Skeletal muscle tissue (tissue), 4 donors: ENCODE data around the gene NFIX. TPM values are rescaled to one million over a fixed set of nuclear protein-coding genes. Genes with fewer than 3 reads are reported as not detected.
A peak's percentile ranks its signal among the peaks of the same experiment; 100 is the strongest.

Experiments used
- H3K27ac ChIP-seq: one replicate; pipeline ENCODE4 v1.7.0; 2013; ENCODE audit warnings: mild to moderate bottlenecking, low read depth, low read length, inconsistent platforms
- H3K27me3 ChIP-seq, 3 donors: one replicate each; pipeline ENCODE4 v1.7.0; 2013; ENCODE audit warnings: low read length in 3 of 3; ENCODE audit not compliant: control insufficient read depth in 3 of 3, insufficient read depth in 3 of 3
- H3K36me3 ChIP-seq, 3 donors: one replicate each; pipeline ENCODE4 v1.7.0; 2013; ENCODE audit warnings: low read length in 3 of 3; ENCODE audit not compliant: control insufficient read depth in 3 of 3, insufficient read depth in 3 of 3
- H3K4me1 ChIP-seq, 3 donors: one replicate each; pipeline ENCODE4 v1.7.0; 2013; ENCODE audit warnings: low read length in 3 of 3, mild to moderate bottlenecking in 3 of 3; ENCODE audit not compliant: control insufficient read depth in 3 of 3, insufficient read depth in 3 of 3
- H3K4me3 ChIP-seq, 3 donors: one replicate each; pipeline ENCODE4 v1.7.0; 2013; ENCODE audit warnings: low read length in 3 of 3
- H3K9ac ChIP-seq, 3 donors: one replicate each; pipeline ENCODE4 v1.7.0; 2013; ENCODE audit warnings: low read length in 3 of 3, mild to moderate bottlenecking in 3 of 3, moderate library complexity in 2 of 3, low read depth in 1 of 3
- H3K9me3 ChIP-seq, 3 donors: one replicate each; pipeline ENCODE4 v1.7.0; 2013; ENCODE audit warnings: low read length in 3 of 3; ENCODE audit not compliant: control insufficient read depth in 3 of 3
- total RNA-seq: library from RNA; depleted of rRNA; stranded (reverse); fragments of >200 nt; gene quantifications from one replicate; pipeline ENCODE4 v1.2.3, GENCODE V29; 2014
- donor health status: Osteomylitis.

Gene NFIX
- total RNA-seq, 1 donor from 2014 or later: 49.1 TPM

DNA sequence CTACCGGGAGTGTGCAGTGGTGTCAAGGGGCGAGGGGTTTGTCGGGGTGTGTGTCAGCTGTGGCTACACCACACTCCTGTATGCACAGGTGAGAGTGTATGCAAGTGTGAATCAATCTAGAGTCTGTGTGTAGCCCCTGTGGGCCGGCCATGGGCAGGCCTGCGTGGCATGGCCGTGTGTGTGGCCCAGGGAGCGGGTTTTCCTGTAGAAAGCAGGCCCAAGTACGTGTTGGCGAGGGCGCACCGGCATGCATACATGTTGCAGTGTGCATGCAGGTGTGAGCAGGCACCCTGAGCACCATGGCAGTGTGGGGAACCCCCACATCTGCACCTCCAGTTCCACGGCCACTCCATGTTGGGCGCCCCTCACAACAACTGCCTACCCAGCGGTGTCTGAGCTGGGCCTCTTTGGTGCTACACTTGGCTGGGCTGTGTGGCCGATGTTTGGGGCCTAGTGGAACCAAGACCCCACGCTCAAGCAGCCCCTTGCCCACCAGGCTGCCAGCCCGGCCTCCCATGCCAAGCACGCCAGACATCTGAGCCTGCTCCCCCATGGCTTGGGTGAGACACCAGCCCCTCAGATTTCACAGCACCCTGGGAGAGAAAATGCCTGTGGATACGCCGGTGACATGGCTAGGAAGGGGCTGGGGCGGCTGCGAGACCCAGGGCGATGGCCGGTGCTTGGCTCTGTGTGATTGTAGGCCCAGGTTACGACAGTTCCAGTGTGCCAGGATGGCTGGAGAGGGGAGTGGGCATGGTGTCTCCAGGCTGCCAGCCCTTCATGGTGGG lies 2.1 kb downstream of the NFIX start:
- H3K9me3 ChIP-seq: no peaks in the 10 kb centered on the region
- peaks cover 46 to 64% (median 55%) of the 10 kb centered on the region in 3 donors for H3K4me1 ChIP-seq
- H3K36me3 ChIP-seq: peaks cover 10 to 14% (median 12%) of the 10 kb centered on the region in 3 donors
- peak overlapping the region; percentile 90 to 99 (median 91) for H3K9ac ChIP-seq
- H3K4me3 ChIP-seq: peak overlapping the region; percentile 66 to 96 (median 94)
- H3K27ac ChIP-seq: peak overlapping the region; percentile 99
- peaks cover 0 to 3% (median 0%) of the 10 kb centered on the region in 3 donors for H3K27me3 ChIP-seq

DNA sequence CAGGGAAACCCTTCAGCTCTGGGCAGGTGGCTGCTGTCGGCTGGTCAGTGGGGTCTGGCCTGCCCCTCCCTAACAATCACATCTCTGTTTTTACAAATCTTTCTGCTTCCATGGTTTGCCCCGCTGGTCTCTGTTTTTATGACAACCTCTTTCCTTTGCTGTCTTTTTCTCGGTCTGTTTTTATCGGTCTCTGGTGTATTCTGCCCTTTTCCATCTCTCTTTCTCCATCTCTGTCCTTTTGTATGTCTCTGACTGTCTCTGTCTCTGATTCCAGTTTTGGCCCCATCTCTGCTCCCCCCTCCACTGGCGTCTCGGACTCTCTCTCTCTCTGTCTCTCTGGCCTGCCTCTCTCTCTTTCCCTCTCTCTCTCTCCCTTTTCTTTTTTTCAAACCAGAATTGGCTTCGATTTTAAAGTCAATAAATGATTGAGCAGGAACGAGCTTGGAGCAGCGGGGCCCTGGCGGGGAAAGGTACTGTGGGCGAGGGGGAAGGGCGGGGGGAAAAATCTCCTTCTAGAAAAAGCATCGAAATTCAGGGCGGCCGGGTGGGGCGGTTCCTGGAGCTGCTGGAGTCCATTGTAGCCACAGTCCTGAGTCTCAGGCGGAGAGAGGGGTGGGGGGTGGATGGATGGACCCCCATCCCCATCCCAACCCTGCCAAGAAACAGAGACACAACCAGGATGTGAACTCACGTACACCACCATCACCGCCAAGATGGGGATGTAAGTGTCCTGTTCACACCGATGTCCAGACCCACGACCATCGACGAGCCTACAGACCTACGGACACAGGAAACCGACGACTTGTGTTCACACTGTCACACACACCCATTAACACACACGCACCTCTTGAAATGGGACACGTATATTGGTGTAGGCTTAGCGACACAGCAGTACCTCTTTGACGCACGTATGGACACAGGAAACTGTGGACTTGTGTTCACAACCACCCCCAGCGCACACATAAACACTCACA lies 3.0 kb downstream of the NFIX start:
- Histone ChIP-seq H3K27me3 (peaks cover 0 to 3% (median 0%) of the 10 kb centered on the region in 3 donors), H3K9me3 (no peaks in the 10 kb centered on the region), H3K4me1 (peaks cover 54 to 72% (median 63%) of the 10 kb centered on the region in 3 donors), H3K27ac (peak overlapping the region; percentile 99), H3K36me3 (peaks cover 10 to 14% (median 12%) of the 10 kb centered on the region in 3 donors), H3K9ac (peak overlapping the region; percentile 90 to 99 (median 91)), H3K4me3 (peak overlapping the region; percentile 66 to 96 (median 94))

GRCh38 chr19:13001166-13001501 lies 5.9 kb downstream of the NFIX start:
- H3K4me1 ChIP-seq: peaks cover 81 to 92% (median 85%) of the 10 kb centered on the region in 3 donors

DNA sequence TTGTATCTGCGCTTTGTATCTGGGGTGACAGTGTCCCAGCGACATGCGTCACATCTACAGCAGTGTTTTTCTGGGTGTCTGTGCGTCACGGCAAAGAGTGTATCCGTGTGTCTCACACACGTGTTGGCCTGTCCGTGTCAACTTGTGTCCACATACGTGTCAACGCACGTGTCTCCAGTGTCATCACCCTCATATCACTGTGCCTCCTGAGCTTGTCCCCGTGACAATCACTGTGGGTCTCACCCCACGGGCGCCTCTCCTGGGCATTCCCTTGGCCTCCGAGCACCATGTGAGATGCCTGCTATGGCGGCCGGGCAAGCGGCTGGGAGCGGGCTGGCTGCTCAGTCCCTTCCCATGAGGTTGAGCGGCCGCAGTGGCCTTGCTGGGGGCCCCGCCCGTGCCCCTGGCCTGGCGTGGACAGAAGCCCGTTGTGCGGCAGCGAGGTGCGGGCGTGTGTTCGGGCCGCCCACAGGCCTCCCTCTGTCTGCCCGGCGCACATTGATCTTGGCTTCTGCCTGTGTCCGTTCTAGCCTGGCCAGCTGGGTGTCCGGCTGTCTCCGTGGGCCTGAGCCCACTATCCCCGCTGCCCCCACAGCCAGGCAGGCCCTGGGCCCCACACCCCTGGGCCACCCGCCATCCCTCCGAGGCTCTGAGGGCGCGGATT lies 6.4 kb downstream of the NFIX start:
- Histone ChIP-seq H3K27ac (peak overlapping the region; percentile 99), H3K27me3 (peaks cover 0 to 1% (median 0%) of the 10 kb centered on the region in 3 donors), H3K4me1 (peaks cover 84 to 91% (median 89%) of the 10 kb centered on the region in 3 donors), H3K9me3 (no peaks in the 10 kb centered on the region), H3K9ac (peak overlapping the region; percentile 79 to 94 (median 82)), H3K4me3 (peak overlapping the region; percentile 49 to 78 (median 62)), H3K36me3 (peaks cover 10 to 15% (median 14%) of the 10 kb centered on the region in 3 donors)

More at GRCh38 chr19:13001166-13001501, 5.9 kb downstream of the NFIX start:
- H3K27me3 ChIP-seq: peaks cover 0 to 3% (median 0%) of the 10 kb centered on the region in 3 donors
- H3K9me3 ChIP-seq: no peaks in the 10 kb centered on the region
- peaks cover 10 to 15% (median 14%) of the 10 kb centered on the region in 3 donors for H3K36me3 ChIP-seq
- peak overlapping the region; percentile 49 to 78 (median 62) for H3K4me3 ChIP-seq
- peak overlapping the region; percentile 99 for H3K27ac ChIP-seq
- H3K9ac ChIP-seq: peak overlapping the region; percentile 79 to 94 (median 82)

DNA sequence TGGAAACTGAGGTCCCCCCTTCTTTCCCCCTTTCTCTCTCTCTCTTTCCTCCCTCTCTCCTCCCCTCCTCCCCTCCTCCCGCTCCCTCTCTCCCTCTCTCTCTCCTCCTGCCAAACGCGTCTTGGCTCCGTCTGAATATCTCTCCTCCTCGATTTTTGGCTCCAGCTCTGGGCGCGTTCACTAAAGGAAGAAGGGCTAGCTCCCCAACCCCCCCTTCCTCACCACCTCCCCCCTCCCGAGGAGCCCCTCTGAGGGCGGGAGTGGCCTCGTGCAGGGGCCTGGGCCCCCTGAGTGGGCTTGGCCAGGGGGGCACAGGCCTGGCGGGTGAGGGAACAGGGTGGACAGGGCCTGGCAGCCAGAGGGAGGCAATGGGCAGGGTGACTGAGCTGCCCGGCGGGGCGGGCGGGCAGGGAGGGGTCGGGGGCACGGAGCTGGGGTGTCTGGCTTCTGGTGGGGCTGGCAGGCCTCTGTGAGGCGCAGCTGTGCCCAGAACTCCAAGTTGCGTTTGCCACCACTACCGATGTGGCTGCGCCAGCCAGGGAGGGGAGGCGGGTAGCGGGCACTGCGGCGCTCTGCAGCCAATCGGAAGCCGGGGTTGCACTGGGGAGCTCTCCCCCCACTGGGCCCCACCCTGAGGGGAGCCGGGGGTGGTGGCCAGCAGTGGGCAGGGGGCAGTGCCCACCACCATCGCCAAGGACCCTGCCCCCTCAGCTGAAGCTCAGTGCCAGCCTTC lies 7.1 kb downstream of the NFIX start:
- H3K4me3 ChIP-seq: peak overlapping the region; percentile 56 to 78 (median 62)
- peaks cover 10 to 14% (median 10%) of the 10 kb centered on the region in 3 donors for H3K36me3 ChIP-seq
- H3K9me3 ChIP-seq: no peaks in the 10 kb centered on the region
- H3K4me1 ChIP-seq: peaks cover 80 to 91% (median 89%) of the 10 kb centered on the region in 3 donors
- H3K9ac ChIP-seq: peak overlapping the region; percentile 82 to 94 (median 82)
- H3K27ac ChIP-seq: peak overlapping the region; percentile 99
- no peaks in the 10 kb centered on the region for H3K27me3 ChIP-seq

DNA sequence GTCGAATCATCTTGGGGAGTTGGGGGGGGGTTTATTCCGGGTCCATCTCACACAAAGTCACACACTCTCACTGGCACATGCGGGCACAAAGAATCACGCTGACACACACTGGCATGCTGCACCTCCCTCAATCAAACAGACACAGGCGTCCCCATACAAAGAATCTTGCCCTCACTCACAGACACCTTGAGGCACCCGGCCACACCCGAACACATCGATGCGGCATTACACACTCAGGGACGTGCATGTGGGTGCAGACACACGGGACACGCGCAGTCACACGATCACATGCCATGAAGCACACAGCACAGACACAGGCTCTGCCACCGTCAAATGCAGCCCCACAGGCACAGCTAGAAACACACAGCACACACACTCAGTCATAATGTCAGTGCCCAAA lies 7.8 kb downstream of the NFIX start:
- no peaks in the 10 kb centered on the region for H3K27me3 ChIP-seq
- peak overlapping the region; percentile 78 to 94 (median 82) for H3K9ac ChIP-seq
- peaks cover 10 to 14% (median 10%) of the 10 kb centered on the region in 3 donors for H3K36me3 ChIP-seq
- peak overlapping the region; percentile 99 for H3K27ac ChIP-seq
- H3K4me1 ChIP-seq: peaks cover 79 to 91% (median 88%) of the 10 kb centered on the region in 3 donors
- H3K9me3 ChIP-seq: no peaks in the 10 kb centered on the region
- peak overlapping the region; percentile 56 to 68 (median 62) for H3K4me3 ChIP-seq

- Histone ChIP-seq H3K27ac (peak overlapping the region; percentile 99), H3K9me3 (no peaks in the 10 kb centered on the region), H3K27me3 (no peaks in the 10 kb centered on the region), H3K36me3 (peaks cover 9 to 13% (median 12%) of the 10 kb centered on the region in 3 donors), H3K9ac (peak overlapping the region; percentile 41 to 94 (median 47)), H3K4me1 (peaks cover 82 to 91% (median 91%) of the 10 kb centered on the region in 3 donors), H3K4me3 (peak overlapping the region in 1 of 3 donors; percentile 6)
Observed at GRCh38 chr19:13004273-13004672, 9.0 kb downstream of the NFIX start.

DNA sequence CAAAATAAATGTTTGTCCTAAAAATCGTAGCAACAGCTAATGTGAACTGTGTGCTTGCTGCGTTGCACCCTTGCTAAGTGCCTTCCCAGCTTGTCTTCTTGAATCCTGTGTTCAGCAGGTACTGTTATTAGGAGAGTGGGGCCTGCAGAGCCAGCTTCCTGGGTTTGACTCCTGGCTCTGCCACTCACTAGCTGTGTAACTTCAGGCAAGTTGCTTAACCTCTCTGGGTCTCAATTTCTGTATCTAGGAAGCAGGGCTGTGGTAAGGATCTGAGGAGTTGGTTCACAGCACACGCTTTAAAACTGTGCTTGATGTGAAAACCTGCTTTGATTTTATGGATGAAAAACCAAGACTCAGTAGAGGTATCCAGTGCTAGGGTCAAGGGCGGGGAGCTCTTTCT lies 10.0 kb downstream of the NFIX start:
- Histone ChIP-seq H3K4me3 (peak overlapping the region; percentile 24 to 60 (median 59)), H3K9ac (peak overlapping the region; percentile 76 to 93 (median 87)), H3K9me3 (no peaks in the 10 kb centered on the region), H3K27ac (peak overlapping the region; percentile 99), H3K36me3 (peaks cover 5 to 9% (median 7%) of the 10 kb centered on the region in 3 donors), H3K4me1 (peaks cover 82 to 91% (median 91%) of the 10 kb centered on the region in 3 donors), H3K27me3 (no peaks in the 10 kb centered on the region)
